Activated CD8-positive, alpha-beta memory T cell treated with anti-CD3 and anti-CD28 coated beads, Interleukin-2, amount 50 U/mL, for 24 hours (primary cell): Measurements from ENCODE around the gene LPP.

Experiments
- DNase-seq: peaks from one replicate; pipeline ENCODE4 v3.0.0-alpha.2; 2020; ENCODE audit errors: extremely low read depth

Gene LPP

GRCh38 chr3:188827103-188827502 is 673.1 kb downstream of the LPP start:
- no peak for DNase-seq

GRCh38 chr3:188827576-188827975 is 673.6 kb downstream of the LPP start:
- DNase-seq, result no peak

- no peak for DNase-seq
Measured at GRCh38 chr3:188829130-188829529, 675.2 kb downstream of the LPP start.

- no peak for DNase-seq
Measured at GRCh38 chr3:188829576-188829975, 675.6 kb downstream of the LPP start.

GRCh38 chr3:188830893-188831292 is 676.9 kb downstream of the LPP start:
- no peak for DNase-seq

- no peak for DNase-seq
Measured at GRCh38 chr3:188832146-188832545, 678.2 kb downstream of the LPP start.

- no peak for DNase-seq
Measured at GRCh38 chr3:188832961-188833721, 679.2 kb downstream of the LPP start.

GRCh38 chr3:188834349-188834748 is 680.4 kb downstream of the LPP start:
- no peak for DNase-seq

- no peak for DNase-seq
Measured at GRCh38 chr3:188839187-188839695, 685.3 kb downstream of the LPP start.

GRCh38 chr3:188840290-188840689 is 686.3 kb downstream of the LPP start:
- no peak for DNase-seq

GRCh38 chr3:188841906-188842305 is 687.9 kb downstream of the LPP start:
- DNase-seq, result no peak

- DNase-seq, result no peak
Measured at GRCh38 chr3:188842639-188843038, 688.7 kb downstream of the LPP start.

GRCh38 chr3:188844096-188844495 is 690.1 kb downstream of the LPP start:
- no peak for DNase-seq

GRCh38 chr3:188845514-188845913 is 691.6 kb downstream of the LPP start:
- no peak for DNase-seq

GRCh38 chr3:188848947-188849346 is 695.0 kb downstream of the LPP start:
- no peak for DNase-seq

- no peak for DNase-seq
Measured at GRCh38 chr3:188853856-188854771, 700.2 kb downstream of the LPP start.

GRCh38 chr3:188854772-188855149 is 700.8 kb downstream of the LPP start:
- no peak for DNase-seq

- DNase-seq, result no peak
Measured at GRCh38 chr3:188855675-188856074, 701.7 kb downstream of the LPP start.

- DNase-seq, result no peak
Measured at GRCh38 chr3:188860147-188860546, 706.2 kb downstream of the LPP start.

GRCh38 chr3:188861842-188862744 is 708.1 kb downstream of the LPP start:
- DNase-seq, result no peak

- DNase-seq, result no peak
Measured at GRCh38 chr3:188863999-188864406, 710.0 kb downstream of the LPP start.
